Esophagus muscularis mucosa (tissue), 4 donors: Measurements from ENCODE around the gene SLC9A8. TPM values are rescaled to one million over a fixed set of nuclear protein-coding genes. Genes with fewer than 3 reads are reported as not detected.

ENCODE experiments used
- DNase-seq: peaks from one replicate; pipeline ENCODE4 v3.0.0-alpha.2; 2017; ENCODE audit errors: extremely low spot score
- H3K27ac ChIP-seq, 4 donors: fragments of 200-600 bp; sonication (generic); replicated peaks in 1 of 4; 1 replicate in 3 of 4; 2 replicates in 1 of 4; pipeline ENCODE4 v1.5.1; 2016 to 2019; ENCODE audit warnings: mild to moderate bottlenecking in 1 of 4
- H3K27me3 ChIP-seq, 4 donors: fragments of 200-600 bp; sonication (generic); one replicate each; pipeline versions ENCODE4 v1.5.1 to v1.6.0; 2016 to 2019
- H3K36me3 ChIP-seq, 4 donors: fragments of 200-600 bp; sonication (generic); one replicate each; pipeline ENCODE4 v1.5.1; 2016 to 2019
- H3K4me1 ChIP-seq, 4 donors: fragments of 200-600 bp; sonication (generic); one replicate each; pipeline ENCODE4 v1.5.1; 2016 to 2019
- H3K4me3 ChIP-seq, 4 donors: fragments of 200-600 bp; sonication (generic); 1 replicate in 2 of 4; 2 replicates in 2 of 4; pipeline ENCODE4 v1.5.1; 2016 to 2019; ENCODE audit warnings: mild to moderate bottlenecking in 4 of 4, moderate library complexity in 1 of 4
- H3K9me3 ChIP-seq, 4 donors: fragments of 200-600 bp; sonication (generic); 1 replicate in 3 of 4; 2 replicates in 1 of 4; pipeline ENCODE4 v1.5.1; 2016 to 2019
- CTCF ChIP-seq, 3 experiments: fragments of 200-600 bp in 2 of 3; fragments of 450-650 bp in 1 of 3; sonication (generic) in 2 of 3; IDR thresholded peaks; one replicate each; pipeline ENCODE4 v1.5.1; 2017 to 2019; ENCODE audit warnings: antibody characterized with exemption in 3 of 3, mild to moderate bottlenecking in 2 of 3, moderate library complexity in 1 of 3
- EP300 ChIP-seq: sonication (generic); formaldehyde crosslinking; IDR thresholded peaks from one replicate; pipeline ENCODE4 v1.6.1; 2017; ENCODE audit warnings: antibody characterized with exemption
- POLR2A ChIP-seq: fragments of 450-650 bp; IDR thresholded peaks from one replicate; pipeline ENCODE4 v1.6.1; 2017; ENCODE audit warnings: antibody characterized with exemption, moderate library complexity, mild to moderate bottlenecking, low read depth
- POLR2AphosphoS5 ChIP-seq, 2 donors: sonication (generic); formaldehyde crosslinking; IDR thresholded peaks; one replicate each; pipeline ENCODE4 v1.6.1; 2017; ENCODE audit warnings: antibody characterized with exemption in 2 of 2
- WGBS: methylation state at CpG from one replicate; pipeline ENCODE4 v1.1.5; 2018; 5-methylcytosine and 5-hydroxymethylcytosine counted together
- intact Hi-C: fragments of 100-400 bp; cut with DNase I; formaldehyde crosslinking; loops from one replicate; pipeline ENCODE4 v1.15.1; 2023
- total RNA-seq, 4 donors: library from RNA; depleted of rRNA; stranded (reverse); fragments of >200 nt; gene quantifications; one replicate each; pipeline versions ENCODE4 v1.1.0 to v1.2.1, GENCODE V29; 2016

Gene SLC9A8
- total RNA-seq, 4 donors from 2014 or later, result 7.5 to 9.0 (median 7.5) TPM

- Histone ChIP-seq H3K9me3 (no peaks in the 10 kb centered on the region), H3K4me3 (no peak overlapping the region), H3K36me3 (peaks cover 24 to 50% (median 41%) of the 10 kb centered on the region in 4 donors), H3K4me1 (peaks cover 49 to 62% (median 55%) of the 10 kb centered on the region in 4 donors), H3K27ac (peak overlapping the region in 2 of 4 donors; percentile 53 to 57), H3K27me3 (no peaks in the 10 kb centered on the region)
- intact Hi-C loops, result no loop called here
- no peak for DNase-seq
- no CpG with 5 or more reads among the region's 4 CpGs for WGBS
- TF ChIP-seq POLR2A (no peak), POLR2AphosphoS5 (IDR thresholded peaks at IDR 0.05) (no peak)
Observed at GRCh38 chr20:49910340-49910706, 97.7 kb downstream of the SLC9A8 start.

GRCh38 chr20:49913399-49914047, 100.9 kb downstream of the SLC9A8 start:
- peak overlapping the region in 1 of 4 donors; percentile 69 for H3K4me3 ChIP-seq

GRCh38 chr20:49914310-49915117, 101.9 kb downstream of the SLC9A8 start:
- no peak for DNase-seq
- peaks cover 48 to 60% (median 55%) of the 10 kb centered on the region in 4 donors for H3K4me1 ChIP-seq
- peak overlapping the region; percentile 69 to 99 (median 98) for H3K4me3 ChIP-seq
- H3K9me3 ChIP-seq, result no peaks in the 10 kb centered on the region
- peak overlapping the region; percentile 97 to 99 (median 97) for H3K27ac ChIP-seq
- H3K36me3 ChIP-seq, result peaks cover 0 to 8% (median 2%) of the 10 kb centered on the region in 4 donors
- 3% methylated on average over 19 of the region's 19 CpGs for WGBS
- H3K27me3 ChIP-seq, result no peaks in the 10 kb centered on the region
- intact Hi-C loops, result no loop called here
- TF ChIP-seq POLR2A (no peak), POLR2AphosphoS5 (IDR thresholded peaks at IDR 0.05) (no peak), CTCF (IDR thresholded peaks at IDR 0.05) (no peak), EP300 (no peak)

More at GRCh38 chr20:49913399-49914047, 100.9 kb downstream of the SLC9A8 start:
- Histone ChIP-seq H3K27ac (no peak overlapping the region), H3K27me3 (no peaks in the 10 kb centered on the region), H3K4me1 (peaks cover 56 to 68% (median 63%) of the 10 kb centered on the region in 4 donors), H3K36me3 (peaks cover 0 to 18% (median 11%) of the 10 kb centered on the region in 4 donors), H3K9me3 (no peaks in the 10 kb centered on the region)
- intact Hi-C loops, result no loop called here
- DNase-seq, result no peak
- no peak for TF ChIP-seq EP300
- no peak for TF ChIP-seq POLR2AphosphoS5 (IDR thresholded peaks at IDR 0.05)
- TF ChIP-seq POLR2A, result no peak
- TF ChIP-seq CTCF (IDR thresholded peaks at IDR 0.05), result no peak
- WGBS, result 82% methylated on average over 16 of the region's 16 CpGs

- Histone ChIP-seq H3K36me3 (peaks cover 0 to 3% (median 1%) of the 10 kb centered on the region in 4 donors), H3K27me3 (no peaks in the 10 kb centered on the region), H3K4me3 (peak overlapping the region; percentile 69 to 99 (median 98)), H3K27ac (peak overlapping the region; percentile 97 to 99 (median 97)), H3K4me1 (peaks cover 43 to 54% (median 50%) of the 10 kb centered on the region in 4 donors), H3K9me3 (no peaks in the 10 kb centered on the region)
- TF ChIP-seq EP300 (no peak), CTCF (IDR thresholded peaks at IDR 0.05) (no peak), POLR2AphosphoS5 (IDR thresholded peaks at IDR 0.05) (no peak), POLR2A (no peak)
- WGBS, result 1% methylated on average over 17 of the region's 23 CpGs
- intact Hi-C loops, result no loop called here
- DNase-seq, result no peak
Observed at GRCh38 chr20:49915118-49915379, 102.4 kb downstream of the SLC9A8 start.

- DNase-seq, result peak; percentile 99
- Histone ChIP-seq H3K36me3 (no peaks in the 10 kb centered on the region), H3K4me3 (peak within 1 kb of the TSS; percentile 69 to 99 (median 98)), H3K9me3 (no peaks in the 10 kb centered on the region), H3K27ac (peak within 1 kb of the TSS; percentile 97 to 99 (median 97)), H3K4me1 (peaks cover 38 to 52% (median 44%) of the 10 kb centered on the region in 4 donors), H3K27me3 (no peaks in the 10 kb centered on the region)
- WGBS, result 1% methylated on average over 16 of the region's 69 CpGs
- TF ChIP-seq EP300, result no peak
- TF ChIP-seq POLR2A, result peak; percentile 47
- TF ChIP-seq POLR2AphosphoS5 (IDR thresholded peaks at IDR 0.05), result peak; percentile 72 to 86
- TF ChIP-seq CTCF (IDR thresholded peaks at IDR 0.05), result no peak
- intact Hi-C loops, result no loop called here
Observed at GRCh38 chr20:49915380-49916145, 102.9 kb downstream of the SLC9A8 start, which contains the start of gene SPATA2. Gene SPATA2 (minus strand): TSS chr20:49915529. CDS start chr20:49908490, 7,039 bp downstream.
